K562 (cell line): ENCODE data around the gene CORT. TPM values are rescaled to one million over a fixed set of nuclear protein-coding genes. Genes with fewer than 3 reads are reported as not detected.

Source experiments
- HDAC6 ChIP-seq: IDR thresholded peaks from 2 replicates; pipeline ENCODE4 v1.6.1; 2012; ENCODE audit warnings: low read depth, mild to moderate bottlenecking, control low read depth, inconsistent platforms, low read length, moderate library complexity
- HMG20B ChIP-seq: fragments of 250-450 bp; sonication (Bioruptor Pico); IDR thresholded peaks from 2 replicates; pipeline ENCODE4 v1.5.0; 2021; ENCODE audit warnings: mild to moderate bottlenecking
- WHSC1 ChIP-seq: IDR thresholded peaks from one replicate; pipeline ENCODE4 v1.6.1; 2012; ENCODE audit warnings: low read length, control low read depth, inconsistent platforms
- ZNF134 ChIP-seq: fragments of 250-450 bp; sonication (Bioruptor Pico); conservative IDR thresholded peaks from 2 replicates; pipeline ENCODE4 v1.4.0; 2020
- ZNF140 ChIP-seq: fragments of 250-450 bp; sonication (Bioruptor Pico); IDR thresholded peaks from 2 replicates; pipeline ENCODE4 v1.8.0; 2021; ENCODE audit warnings: moderate library complexity, mild to moderate bottlenecking, inconsistent platforms
- ZNF764 ChIP-seq: fragments of 250-450 bp; sonication (Bioruptor Pico); IDR thresholded peaks from 2 replicates; pipeline ENCODE4 v1.4.0; 2020; ENCODE audit warnings: low read depth, mild to moderate bottlenecking, moderate library complexity
- polyA plus RNA-seq, 8 experiments: library from polyadenylated mRNA; depleted of rRNA in 4 of 8; stranded (reverse) in 5 of 8; unstranded in 3 of 8; fragments of >200 nt; fragmentation: Nextera tagmentation in 2 of 8; fragmentation: Illumina TruSeq in 1 of 8; extraction: Ambion mirVana in 2 of 8; extraction: Trizol in 1 of 8; gene quantifications; 2 replicates each; pipeline versions ENCODE4 v1.2.1 to v1.2.3, GENCODE V29; 2011 to 2014; ENCODE audit warnings: inconsistent platforms in 1 of 8, missing spikeins in 1 of 8
- total RNA-seq, 7 experiments: library from RNA; depleted of rRNA in 6 of 7; stranded (reverse); fragments of >200 nt in 6 of 7; fragmentation: Illumina TruSeq in 2 of 7; extraction: Trizol in 2 of 7; gene quantifications; 2 replicates each; pipeline versions ENCODE4 v1.2.1 to v1.2.3, GENCODE V29; 2011 to 2021; ENCODE audit warnings: low replicate concordance in 1 of 7
- TF ChIP-seq, protein P1 (sequence below): fragments of 450-650 bp; formaldehyde crosslinking; IDR thresholded peaks from 2 replicates; pipeline ENCODE4 v1.4.0; 2020; ENCODE audit warnings: mild to moderate bottlenecking, moderate library complexity
- TF ChIP-seq, protein P2 (sequence below): fragments of 250-450 bp; sonication (Bioruptor Pico); IDR thresholded peaks from 2 replicates; pipeline ENCODE4 v1.5.0; 2021
- TF ChIP-seq, protein P3 (sequence below): sonication (generic); formaldehyde crosslinking; IDR thresholded peaks from 2 replicates; pipeline ENCODE4 v1.8.0; 2022; ENCODE audit warnings: mild to moderate bottlenecking, missing genetic modification reagents
- TF ChIP-seq, protein P4 (sequence below): fragments of 250-450 bp; sonication (Bioruptor Pico); IDR thresholded peaks from 2 replicates; pipeline ENCODE4 v1.4.0; 2020

CORT gene
- total and polyA plus RNA-seq, 9 of the 15 experiments (the other 6 are each of a cell fraction or from before 2014, with no cell fraction given): 0.08 to 0.54 (median 0.13) TPM; not detected in 5

DNA sequence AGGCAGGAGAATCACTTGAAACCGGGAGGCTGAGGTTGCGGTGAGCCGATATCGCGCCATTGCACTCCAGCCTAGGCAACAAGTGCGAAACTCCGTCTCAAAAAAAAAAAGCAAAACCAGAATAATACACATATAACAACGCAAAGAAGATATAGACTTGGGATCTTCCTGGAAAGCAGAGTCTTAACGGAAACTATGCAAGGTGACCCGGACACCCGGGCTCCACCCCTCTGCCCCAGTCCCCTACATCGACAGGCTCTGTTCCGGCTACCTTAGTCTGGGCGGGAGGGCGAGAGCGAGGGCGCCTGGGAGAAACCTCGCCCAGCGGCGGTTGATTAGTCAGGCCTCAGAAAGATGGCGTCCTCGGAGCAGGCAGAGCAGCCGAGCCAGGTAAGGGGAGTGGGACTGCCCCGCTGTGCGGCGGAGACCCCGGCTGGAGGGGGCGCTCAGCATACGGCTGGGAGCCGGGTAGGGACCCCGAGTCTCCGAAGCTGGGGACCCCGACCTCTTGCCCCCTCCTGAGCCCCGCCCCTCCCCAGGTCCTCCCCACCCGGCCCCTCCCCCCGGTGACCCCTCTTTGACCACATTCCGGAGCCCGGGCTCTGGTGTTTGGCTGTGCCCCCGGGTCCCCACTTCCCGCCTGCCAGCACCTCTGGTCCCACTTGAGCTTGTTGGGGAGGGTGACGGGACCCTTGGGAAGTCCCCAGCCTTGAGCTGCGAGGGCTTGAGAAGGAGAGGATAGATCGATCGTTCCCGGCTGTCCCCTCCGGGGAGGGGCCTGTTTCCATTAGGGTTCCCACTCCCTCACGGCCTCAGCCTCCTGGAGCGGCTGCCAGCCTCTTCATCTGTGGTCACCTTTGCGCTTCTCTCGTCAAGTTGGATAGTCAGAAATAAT, 25.0 kb downstream of the CORT start, which contains the start of gene PEX14 (continued):
- no peak for TF ChIP-seq ZNF134 (CRISPR knock-in tag)
- no peak for TF ChIP-seq ZNF764 (CRISPR knock-in tag)
- no peak for TF ChIP-seq WHSC1
- TF ChIP-seq, protein P1, sequence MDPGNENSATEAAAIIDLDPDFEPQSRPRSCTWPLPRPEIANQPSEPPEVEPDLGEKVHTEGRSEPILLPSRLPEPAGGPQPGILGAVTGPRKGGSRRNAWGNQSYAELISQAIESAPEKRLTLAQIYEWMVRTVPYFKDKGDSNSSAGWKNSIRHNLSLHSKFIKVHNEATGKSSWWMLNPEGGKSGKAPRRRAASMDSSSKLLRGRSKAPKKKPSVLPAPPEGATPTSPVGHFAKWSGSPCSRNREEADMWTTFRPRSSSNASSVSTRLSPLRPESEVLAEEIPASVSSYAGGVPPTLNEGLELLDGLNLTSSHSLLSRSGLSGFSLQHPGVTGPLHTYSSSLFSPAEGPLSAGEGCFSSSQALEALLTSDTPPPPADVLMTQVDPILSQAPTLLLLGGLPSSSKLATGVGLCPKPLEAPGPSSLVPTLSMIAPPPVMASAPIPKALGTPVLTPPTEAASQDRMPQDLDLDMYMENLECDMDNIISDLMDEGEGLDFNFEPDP (CRISPR knock-in tag): no peak
- TF ChIP-seq HDAC6: no peak
- TF ChIP-seq, protein P2, sequence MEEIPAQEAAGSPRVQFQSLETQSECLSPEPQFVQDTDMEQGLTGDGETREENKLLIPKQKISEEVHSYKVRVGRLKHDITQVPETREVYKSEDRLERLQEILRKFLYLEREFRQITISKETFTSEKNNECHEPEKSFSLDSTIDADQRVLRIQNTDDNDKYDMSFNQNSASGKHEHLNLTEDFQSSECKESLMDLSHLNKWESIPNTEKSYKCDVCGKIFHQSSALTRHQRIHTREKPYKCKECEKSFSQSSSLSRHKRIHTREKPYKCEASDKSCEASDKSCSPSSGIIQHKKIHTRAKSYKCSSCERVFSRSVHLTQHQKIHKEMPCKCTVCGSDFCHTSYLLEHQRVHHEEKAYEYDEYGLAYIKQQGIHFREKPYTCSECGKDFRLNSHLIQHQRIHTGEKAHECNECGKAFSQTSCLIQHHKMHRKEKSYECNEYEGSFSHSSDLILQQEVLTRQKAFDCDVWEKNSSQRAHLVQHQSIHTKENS (CRISPR knock-in tag): no peak
- TF ChIP-seq, protein P3, sequence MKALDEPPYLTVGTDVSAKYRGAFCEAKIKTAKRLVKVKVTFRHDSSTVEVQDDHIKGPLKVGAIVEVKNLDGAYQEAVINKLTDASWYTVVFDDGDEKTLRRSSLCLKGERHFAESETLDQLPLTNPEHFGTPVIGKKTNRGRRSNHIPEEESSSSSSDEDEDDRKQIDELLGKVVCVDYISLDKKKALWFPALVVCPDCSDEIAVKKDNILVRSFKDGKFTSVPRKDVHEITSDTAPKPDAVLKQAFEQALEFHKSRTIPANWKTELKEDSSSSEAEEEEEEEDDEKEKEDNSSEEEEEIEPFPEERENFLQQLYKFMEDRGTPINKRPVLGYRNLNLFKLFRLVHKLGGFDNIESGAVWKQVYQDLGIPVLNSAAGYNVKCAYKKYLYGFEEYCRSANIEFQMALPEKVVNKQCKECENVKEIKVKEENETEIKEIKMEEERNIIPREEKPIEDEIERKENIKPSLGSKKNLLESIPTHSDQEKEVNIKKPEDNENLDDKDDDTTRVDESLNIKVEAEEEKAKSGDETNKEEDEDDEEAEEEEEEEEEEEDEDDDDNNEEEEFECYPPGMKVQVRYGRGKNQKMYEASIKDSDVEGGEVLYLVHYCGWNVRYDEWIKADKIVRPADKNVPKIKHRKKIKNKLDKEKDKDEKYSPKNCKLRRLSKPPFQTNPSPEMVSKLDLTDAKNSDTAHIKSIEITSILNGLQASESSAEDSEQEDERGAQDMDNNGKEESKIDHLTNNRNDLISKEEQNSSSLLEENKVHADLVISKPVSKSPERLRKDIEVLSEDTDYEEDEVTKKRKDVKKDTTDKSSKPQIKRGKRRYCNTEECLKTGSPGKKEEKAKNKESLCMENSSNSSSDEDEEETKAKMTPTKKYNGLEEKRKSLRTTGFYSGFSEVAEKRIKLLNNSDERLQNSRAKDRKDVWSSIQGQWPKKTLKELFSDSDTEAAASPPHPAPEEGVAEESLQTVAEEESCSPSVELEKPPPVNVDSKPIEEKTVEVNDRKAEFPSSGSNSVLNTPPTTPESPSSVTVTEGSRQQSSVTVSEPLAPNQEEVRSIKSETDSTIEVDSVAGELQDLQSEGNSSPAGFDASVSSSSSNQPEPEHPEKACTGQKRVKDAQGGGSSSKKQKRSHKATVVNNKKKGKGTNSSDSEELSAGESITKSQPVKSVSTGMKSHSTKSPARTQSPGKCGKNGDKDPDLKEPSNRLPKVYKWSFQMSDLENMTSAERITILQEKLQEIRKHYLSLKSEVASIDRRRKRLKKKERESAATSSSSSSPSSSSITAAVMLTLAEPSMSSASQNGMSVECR (CRISPR knock-in tag): peak; percentile 52; the same call in 1 of the 2 replicates
- no peak for TF ChIP-seq ZNF140
- no peak for TF ChIP-seq HMG20B (CRISPR knock-in tag)
- TF ChIP-seq, protein P4, sequence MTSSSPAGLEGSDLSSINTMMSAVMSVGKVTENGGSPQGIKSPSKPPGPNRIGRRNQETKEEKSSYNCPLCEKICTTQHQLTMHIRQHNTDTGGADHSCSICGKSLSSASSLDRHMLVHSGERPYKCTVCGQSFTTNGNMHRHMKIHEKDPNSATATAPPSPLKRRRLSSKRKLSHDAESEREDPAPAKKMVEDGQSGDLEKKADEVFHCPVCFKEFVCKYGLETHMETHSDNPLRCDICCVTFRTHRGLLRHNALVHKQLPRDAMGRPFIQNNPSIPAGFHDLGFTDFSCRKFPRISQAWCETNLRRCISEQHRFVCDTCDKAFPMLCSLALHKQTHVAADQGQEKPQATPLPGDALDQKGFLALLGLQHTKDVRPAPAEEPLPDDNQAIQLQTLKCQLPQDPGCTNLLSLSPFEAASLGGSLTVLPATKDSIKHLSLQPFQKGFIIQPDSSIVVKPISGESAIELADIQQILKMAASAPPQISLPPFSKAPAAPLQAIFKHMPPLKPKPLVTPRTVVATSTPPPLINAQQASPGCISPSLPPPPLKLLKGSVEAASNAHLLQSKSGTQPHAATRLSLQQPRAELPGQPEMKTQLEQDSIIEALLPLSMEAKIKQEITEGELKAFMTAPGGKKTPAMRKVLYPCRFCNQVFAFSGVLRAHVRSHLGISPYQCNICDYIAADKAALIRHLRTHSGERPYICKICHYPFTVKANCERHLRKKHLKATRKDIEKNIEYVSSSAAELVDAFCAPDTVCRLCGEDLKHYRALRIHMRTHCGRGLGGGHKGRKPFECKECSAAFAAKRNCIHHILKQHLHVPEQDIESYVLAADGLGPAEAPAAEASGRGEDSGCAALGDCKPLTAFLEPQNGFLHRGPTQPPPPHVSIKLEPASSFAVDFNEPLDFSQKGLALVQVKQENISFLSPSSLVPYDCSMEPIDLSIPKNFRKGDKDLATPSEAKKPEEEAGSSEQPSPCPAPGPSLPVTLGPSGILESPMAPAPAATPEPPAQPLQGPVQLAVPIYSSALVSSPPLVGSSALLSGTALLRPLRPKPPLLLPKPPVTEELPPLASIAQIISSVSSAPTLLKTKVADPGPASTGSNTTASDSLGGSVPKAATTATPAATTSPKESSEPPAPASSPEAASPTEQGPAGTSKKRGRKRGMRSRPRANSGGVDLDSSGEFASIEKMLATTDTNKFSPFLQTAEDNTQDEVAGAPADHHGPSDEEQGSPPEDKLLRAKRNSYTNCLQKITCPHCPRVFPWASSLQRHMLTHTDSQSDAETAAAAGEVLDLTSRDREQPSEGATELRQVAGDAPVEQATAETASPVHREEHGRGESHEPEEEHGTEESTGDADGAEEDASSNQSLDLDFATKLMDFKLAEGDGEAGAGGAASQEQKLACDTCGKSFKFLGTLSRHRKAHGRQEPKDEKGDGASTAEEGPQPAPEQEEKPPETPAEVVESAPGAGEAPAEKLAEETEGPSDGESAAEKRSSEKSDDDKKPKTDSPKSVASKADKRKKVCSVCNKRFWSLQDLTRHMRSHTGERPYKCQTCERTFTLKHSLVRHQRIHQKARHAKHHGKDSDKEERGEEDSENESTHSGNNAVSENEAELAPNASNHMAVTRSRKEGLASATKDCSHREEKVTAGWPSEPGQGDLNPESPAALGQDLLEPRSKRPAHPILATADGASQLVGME (CRISPR knock-in tag): no peak
